Panc1 (cell line): ENCODE measurements around the gene ALX4.

Experiments used
- CTCF ChIP-seq: fragments of 450-650 bp; IDR thresholded peaks from 2 replicates; pipeline ENCODE4 v1.5.1; 2017; ENCODE audit warnings: mild to moderate bottlenecking
- POLR2AphosphoS5 ChIP-seq: IDR thresholded peaks from 2 replicates; pipeline ENCODE4 v1.6.1; 2012; ENCODE audit warnings: mild to moderate bottlenecking, low read depth, low read length, moderate library complexity

- TF ChIP-seq CTCF (no peak), POLR2AphosphoS5 (no peak)
Measured at GRCh38 chr11:44357711-44358110, 47.8 kb upstream of the ALX4 start.
